ENCODE data around the gene SLC12A7.
"Not testable (repeated sequence)": the region's sequence is repeated elsewhere in the genome, so short reads cannot be mapped to it uniquely, and the experiment has no call there.

SLC12A7 gene

GRCh38 chr5:1111727-1112289, at the start of gene SLC12A7:
Gene SLC12A7, minus strand, starts transcription at chr5:1112063. Its CDS starts 72 bp downstream, at chr5:1111991.
- DNase-seq (ENCODE audit: low read depth, low spot score) = no peak
- Histone ChIP-seq H3K9me3 (ENCODE audit: insufficient read depth, low read length) (no peaks in the 10 kb centered on the region), H3K4me1 (ENCODE audit: insufficient read depth, insufficient read length) (peaks cover 12% of the 10 kb centered on the region), H3K4me3 (ENCODE audit: insufficient read length, low read depth) (peak within 1 kb of the TSS; percentile 62), H3K9ac (ENCODE audit: insufficient read length, low read depth) (peak within 1 kb of the TSS; percentile 87), H3K36me3 (ENCODE audit: insufficient read depth, insufficient read length, low read length) (peaks cover 3% of the 10 kb centered on the region), H3K27me3 (ENCODE audit: insufficient read depth, insufficient read length) (no peaks in the 10 kb centered on the region)
- TF ChIP-seq ZNF274 (IDR thresholded peaks at IDR 0.05; ENCODE audit: low read depth, low read length) (no peak), SUZ12 (IDR thresholded peaks at IDR 0.05; ENCODE audit: extremely low read depth, insufficient read depth, insufficient read length) (no peak)

GRCh38 chr5:1161108-1161832, 49.4 kb upstream of the SLC12A7 start:
- TF ChIP-seq SUZ12 (IDR thresholded peaks at IDR 0.05; ENCODE audit: extremely low read depth, insufficient read depth, insufficient read length) (no peak), ZNF274 (IDR thresholded peaks at IDR 0.05; ENCODE audit: low read depth, low read length) (no peak), YY1 (IDR thresholded peaks at IDR 0.05; ENCODE audit: insufficient read depth, insufficient read length) (no peak)
- Histone ChIP-seq H3K4me1 (ENCODE audit: insufficient read depth, insufficient read length) (peaks cover 10% of the 10 kb centered on the region), H3K9me3 (ENCODE audit: insufficient read depth, low read length) (peaks cover 9% of the 10 kb centered on the region; the same call in 1 of the 2 replicates), H3K36me3 (ENCODE audit: insufficient read depth, insufficient read length, low read length) (no peaks in the 10 kb centered on the region), H3K4me3 (ENCODE audit: insufficient read length, low read depth) (no peak overlapping the region), H3K9ac (ENCODE audit: insufficient read length, low read depth) (no peak overlapping the region), H3K27me3 (ENCODE audit: insufficient read depth, insufficient read length) (peaks cover 18% of the 10 kb centered on the region)
- DNase-seq (ENCODE audit: low read depth, low spot score) = peak; percentile 25

GRCh38 chr5:1159774-1160406, 48.0 kb upstream of the SLC12A7 start:
- H3K4me1 ChIP-seq (ENCODE audit: insufficient read depth, insufficient read length) = peaks cover 10% of the 10 kb centered on the region
- peaks cover 27% of the 10 kb centered on the region for H3K27me3 ChIP-seq (ENCODE audit: insufficient read depth, insufficient read length)
- no peaks in the 10 kb centered on the region for H3K36me3 ChIP-seq (ENCODE audit: insufficient read depth, insufficient read length, low read length)
- no peak for DNase-seq (ENCODE audit: low read depth, low spot score)
- TF ChIP-seq ZNF274 (IDR thresholded peaks at IDR 0.05; ENCODE audit: low read depth, low read length) = no peak
- TF ChIP-seq SUZ12 (IDR thresholded peaks at IDR 0.05; ENCODE audit: extremely low read depth, insufficient read depth, insufficient read length) = no peak
- no peak for TF ChIP-seq YY1 (IDR thresholded peaks at IDR 0.05; ENCODE audit: insufficient read depth, insufficient read length)
- H3K4me3 ChIP-seq (ENCODE audit: insufficient read length, low read depth) = no peak overlapping the region
- peaks cover 9% of the 10 kb centered on the region; the same call in 1 of the 2 replicates for H3K9me3 ChIP-seq (ENCODE audit: insufficient read depth, low read length)
- no peak overlapping the region for H3K9ac ChIP-seq (ENCODE audit: insufficient read length, low read depth)

DNA sequence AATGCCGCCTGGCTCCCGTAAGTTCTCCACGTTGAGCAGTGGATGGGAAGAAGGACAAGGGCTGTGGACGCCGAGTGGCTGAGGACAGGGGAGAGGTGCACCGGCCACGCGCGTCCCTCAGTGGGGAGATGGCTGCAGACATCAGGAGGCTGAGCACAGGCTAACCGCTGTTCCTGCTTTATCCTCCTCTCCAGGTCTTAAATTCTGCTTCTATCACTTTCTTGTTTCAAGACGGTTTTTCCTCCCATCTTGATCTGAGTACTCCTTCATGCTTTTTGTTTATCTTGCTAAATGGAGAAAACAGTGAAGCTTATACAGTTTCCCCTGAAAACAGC, 47.4 kb upstream of the SLC12A7 start:
- H3K36me3 ChIP-seq (ENCODE audit: insufficient read depth, insufficient read length, low read length) = no peaks in the 10 kb centered on the region
- peaks cover 9% of the 10 kb centered on the region; the same call in 1 of the 2 replicates for H3K9me3 ChIP-seq (ENCODE audit: insufficient read depth, low read length)
- H3K9ac ChIP-seq (ENCODE audit: insufficient read length, low read depth) = no peak overlapping the region
- H3K4me1 ChIP-seq (ENCODE audit: insufficient read depth, insufficient read length) = peaks cover 10% of the 10 kb centered on the region
- peaks cover 33% of the 10 kb centered on the region for H3K27me3 ChIP-seq (ENCODE audit: insufficient read depth, insufficient read length)
- TF ChIP-seq SUZ12 (IDR thresholded peaks at IDR 0.05; ENCODE audit: extremely low read depth, insufficient read depth, insufficient read length) (no peak), YY1 (IDR thresholded peaks at IDR 0.05; ENCODE audit: insufficient read depth, insufficient read length) (no peak), ZNF274 (IDR thresholded peaks at IDR 0.05; ENCODE audit: low read depth, low read length) (no peak)
- no peak for DNase-seq (ENCODE audit: low read depth, low spot score)
- no peak overlapping the region for H3K4me3 ChIP-seq (ENCODE audit: insufficient read length, low read depth)

DNA sequence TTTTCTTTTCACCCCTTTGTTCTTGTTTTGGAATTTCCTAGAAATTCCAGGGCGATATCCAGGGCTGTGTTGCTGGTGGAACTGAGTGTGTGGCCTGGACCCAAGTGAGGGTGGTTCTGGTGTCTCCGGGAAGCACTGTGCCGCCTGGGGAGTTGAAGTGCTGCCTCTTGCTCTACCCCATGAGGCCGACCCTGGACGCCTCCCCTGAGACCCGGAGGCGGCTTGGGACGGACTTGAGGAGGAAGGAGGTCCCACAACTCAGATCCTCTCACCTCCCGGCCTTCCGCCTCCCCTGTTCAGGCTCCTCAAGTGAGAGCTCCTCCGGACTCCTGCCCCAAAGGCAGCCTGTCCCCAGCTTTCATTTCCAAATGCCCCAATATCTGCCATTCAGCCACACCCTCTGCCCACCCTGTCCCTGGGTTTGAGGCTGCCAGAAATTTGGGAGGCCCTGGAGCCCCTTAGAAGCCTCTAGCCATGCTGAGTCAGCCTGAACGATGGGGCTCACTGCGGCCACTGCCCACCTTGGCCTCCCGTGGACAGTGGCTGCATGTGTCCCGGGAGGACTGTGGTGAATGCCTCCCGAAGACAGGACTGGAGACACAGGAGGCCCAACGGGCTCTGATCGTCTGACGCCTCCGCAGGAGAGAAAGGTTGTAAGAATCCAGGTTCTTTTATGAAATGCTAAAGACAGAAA, 46.9 kb upstream of the SLC12A7 start:
- Histone ChIP-seq H3K4me3 (ENCODE audit: insufficient read length, low read depth) (no peak overlapping the region), H3K27me3 (ENCODE audit: insufficient read depth, insufficient read length) (peaks cover 38% of the 10 kb centered on the region), H3K36me3 (ENCODE audit: insufficient read depth, insufficient read length, low read length) (no peaks in the 10 kb centered on the region), H3K9ac (ENCODE audit: insufficient read length, low read depth) (no peak overlapping the region), H3K9me3 (ENCODE audit: insufficient read depth, low read length) (peaks cover 9% of the 10 kb centered on the region; the same call in 1 of the 2 replicates), H3K4me1 (ENCODE audit: insufficient read depth, insufficient read length) (peaks cover 10% of the 10 kb centered on the region)
- no peak for TF ChIP-seq YY1 (IDR thresholded peaks at IDR 0.05; ENCODE audit: insufficient read depth, insufficient read length)
- TF ChIP-seq ZNF274 (IDR thresholded peaks at IDR 0.05; ENCODE audit: low read depth, low read length) = no peak
- DNase-seq (ENCODE audit: low read depth, low spot score) = no peak

DNA sequence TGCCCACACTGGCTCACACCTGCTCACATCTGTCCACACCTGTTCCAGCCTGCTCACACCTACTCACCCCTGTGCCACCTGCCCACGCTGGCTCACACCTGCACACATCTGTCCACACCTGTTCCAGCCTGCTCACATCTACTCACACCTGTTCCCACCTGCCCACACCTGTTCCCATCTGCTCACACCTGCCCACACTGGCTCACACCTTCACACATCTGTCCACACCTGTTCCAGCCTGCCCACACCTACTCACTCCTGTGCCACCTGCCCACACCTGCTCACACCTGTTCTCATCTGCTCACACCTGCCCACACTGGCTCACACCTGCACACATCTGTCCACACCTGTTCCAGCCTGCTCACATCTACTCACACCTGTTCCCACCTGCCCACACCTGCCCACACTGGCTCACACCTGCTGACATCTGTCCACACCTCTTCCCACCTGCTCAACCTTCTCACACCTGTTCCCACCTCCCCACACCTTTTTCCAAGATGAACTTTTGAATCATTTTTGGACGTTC, 45.7 kb upstream of the SLC12A7 start:
- H3K4me3 ChIP-seq (ENCODE audit: insufficient read length, low read depth); H3K9ac ChIP-seq (ENCODE audit: insufficient read length, low read depth); H3K36me3 ChIP-seq (ENCODE audit: insufficient read depth, insufficient read length, low read length); H3K9me3 ChIP-seq (ENCODE audit: insufficient read depth, low read length); DNase-seq (ENCODE audit: low read depth, low spot score); H3K4me1 ChIP-seq (ENCODE audit: insufficient read depth, insufficient read length): not testable (repeated sequence)
- H3K27me3 ChIP-seq (ENCODE audit: insufficient read depth, insufficient read length) = peaks cover 40% of the 10 kb centered on the region

Data from NT2/D1 (cell line).